ENCODE results near the gene RPTOR.

Gene RPTOR

DNA sequence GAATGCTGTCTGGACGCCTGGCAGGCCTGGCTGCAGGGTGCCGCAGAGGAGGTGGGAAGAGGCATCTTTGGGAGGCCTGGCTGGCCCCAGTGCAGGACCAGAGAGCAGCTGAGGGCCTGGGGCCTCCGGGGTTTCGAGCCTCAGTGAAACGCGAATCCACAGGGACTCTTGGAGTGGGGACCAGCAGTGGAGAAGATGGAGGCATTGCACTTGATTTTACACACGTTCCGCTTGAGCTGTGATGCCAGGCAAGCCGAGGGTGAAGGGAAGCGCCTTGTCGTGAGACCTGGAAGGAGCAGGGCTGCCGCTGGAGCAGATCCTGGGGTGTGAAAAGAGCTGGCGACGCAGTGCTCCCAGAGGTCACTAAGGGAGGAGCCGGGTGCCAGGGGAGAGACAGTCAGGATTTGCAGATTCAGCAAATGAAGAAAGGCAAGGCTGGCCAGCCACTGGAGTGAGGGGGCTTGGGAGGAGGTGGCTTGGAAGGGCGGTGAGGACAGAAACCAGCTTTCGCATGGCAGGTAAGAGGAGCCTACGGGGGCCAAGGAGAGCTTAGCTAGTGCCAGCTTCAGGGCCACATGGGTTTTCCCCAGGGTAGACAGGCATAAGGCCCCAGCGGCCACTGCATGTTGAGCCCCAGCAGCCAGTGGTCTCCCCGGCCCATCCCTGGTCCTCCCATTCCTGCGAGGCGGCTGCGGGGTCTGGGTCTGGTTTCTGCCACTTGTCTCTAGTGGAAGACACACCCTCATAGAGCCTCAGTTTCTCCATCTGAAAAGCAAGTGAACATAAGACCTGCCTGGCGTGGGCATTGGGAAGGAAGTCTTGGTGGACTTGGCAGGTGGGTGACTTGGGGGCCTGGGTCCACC lies 271.8 kb downstream of the RPTOR start:
- H3K36me3 ChIP-seq (ENCODE audit: control insufficient read depth, insufficient read depth, low read length), result no peaks in the 10 kb centered on the region
- no peak overlapping the region for H3K27ac ChIP-seq (ENCODE audit: low read length)
- no peaks in the 10 kb centered on the region for H3K27me3 ChIP-seq (ENCODE audit: control insufficient read depth, insufficient read depth, low read length)
- no peak overlapping the region for H3K4me3 ChIP-seq (ENCODE audit: low read length)
- no CpG with 5 or more reads among the region's 24 CpGs for WGBS (ENCODE audit: insufficient coverage, insufficient read length)
- peaks cover 2% of the 10 kb centered on the region; the same call in 1 of the 2 replicates for H3K4me1 ChIP-seq (ENCODE audit: control insufficient read depth, insufficient read depth, low read length)
- H3K9me3 ChIP-seq (ENCODE audit: control insufficient read depth, insufficient read depth, low read length), result no peaks in the 10 kb centered on the region
- DNase-seq (ENCODE audit: low read depth, low spot score), result no peak

DNA sequence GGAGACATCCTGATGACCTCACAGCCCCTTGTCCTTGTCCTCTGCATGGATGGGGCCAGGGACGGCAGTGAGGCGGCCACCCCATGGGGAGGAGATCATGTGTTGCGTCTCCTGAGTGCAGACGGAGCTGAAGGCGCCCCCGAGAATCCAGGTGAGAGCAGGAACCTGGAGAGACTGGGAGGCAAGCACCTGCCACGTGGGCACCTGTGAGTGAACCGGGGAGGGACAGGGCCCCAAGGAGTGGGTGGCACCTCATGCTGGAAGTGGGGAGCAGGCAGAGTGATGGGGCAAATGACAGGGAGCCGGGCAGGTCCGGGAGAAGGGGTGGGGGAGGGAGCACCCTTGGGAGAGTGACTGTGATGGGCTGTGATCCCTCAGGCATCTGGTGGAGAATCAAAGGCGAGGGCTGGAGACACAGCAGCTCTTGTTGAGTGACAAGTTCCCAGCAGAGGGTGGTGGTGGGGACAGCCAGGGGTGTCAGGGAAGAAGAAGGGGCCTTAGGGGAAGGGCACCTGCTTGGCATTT lies 272.7 kb downstream of the RPTOR start:
- no peak for DNase-seq (ENCODE audit: low read depth, low spot score)
- H3K4me1 ChIP-seq (ENCODE audit: control insufficient read depth, insufficient read depth, low read length), result peaks cover 2% of the 10 kb centered on the region; the same call in 1 of the 2 replicates
- H3K9me3 ChIP-seq (ENCODE audit: control insufficient read depth, insufficient read depth, low read length), result no peaks in the 10 kb centered on the region
- H3K36me3 ChIP-seq (ENCODE audit: control insufficient read depth, insufficient read depth, low read length), result no peaks in the 10 kb centered on the region
- no peak overlapping the region for H3K27ac ChIP-seq (ENCODE audit: low read length)
- H3K4me3 ChIP-seq (ENCODE audit: low read length), result no peak overlapping the region
- WGBS (ENCODE audit: insufficient coverage, insufficient read length), result no CpG with 5 or more reads among the region's 11 CpGs
- no peaks in the 10 kb centered on the region for H3K27me3 ChIP-seq (ENCODE audit: control insufficient read depth, insufficient read depth, low read length)

- no CpG with 5 or more reads among the region's 10 CpGs for WGBS (ENCODE audit: insufficient coverage, insufficient read length)
- no peaks in the 10 kb centered on the region for H3K9me3 ChIP-seq (ENCODE audit: control insufficient read depth, insufficient read depth, low read length)
- no peak for DNase-seq (ENCODE audit: low read depth, low spot score)
- no peak overlapping the region for H3K4me3 ChIP-seq (ENCODE audit: low read length)
- no peaks in the 10 kb centered on the region for H3K36me3 ChIP-seq (ENCODE audit: control insufficient read depth, insufficient read depth, low read length)
- peaks cover 2% of the 10 kb centered on the region; the same call in 1 of the 2 replicates for H3K4me1 ChIP-seq (ENCODE audit: control insufficient read depth, insufficient read depth, low read length)
- no peaks in the 10 kb centered on the region for H3K27me3 ChIP-seq (ENCODE audit: control insufficient read depth, insufficient read depth, low read length)
- H3K27ac ChIP-seq (ENCODE audit: low read length), result no peak overlapping the region
These were observed 273.2 kb downstream of the RPTOR start for GRCh38 chr17:80817861-80818260.

GRCh38 chr17:80818871-80819270 lies 274.2 kb downstream of the RPTOR start:
- Histone ChIP-seq H3K9me3 (ENCODE audit: control insufficient read depth, insufficient read depth, low read length) (no peaks in the 10 kb centered on the region), H3K4me3 (ENCODE audit: low read length) (no peak overlapping the region), H3K4me1 (ENCODE audit: control insufficient read depth, insufficient read depth, low read length) (peaks cover 2% of the 10 kb centered on the region; the same call in 1 of the 2 replicates), H3K27ac (ENCODE audit: low read length) (no peak overlapping the region), H3K27me3 (ENCODE audit: control insufficient read depth, insufficient read depth, low read length) (no peaks in the 10 kb centered on the region), H3K36me3 (ENCODE audit: control insufficient read depth, insufficient read depth, low read length) (no peaks in the 10 kb centered on the region)
- no CpG with 5 or more reads among the region's 9 CpGs for WGBS (ENCODE audit: insufficient coverage, insufficient read length)
- DNase-seq (ENCODE audit: low read depth, low spot score), result no peak

DNA sequence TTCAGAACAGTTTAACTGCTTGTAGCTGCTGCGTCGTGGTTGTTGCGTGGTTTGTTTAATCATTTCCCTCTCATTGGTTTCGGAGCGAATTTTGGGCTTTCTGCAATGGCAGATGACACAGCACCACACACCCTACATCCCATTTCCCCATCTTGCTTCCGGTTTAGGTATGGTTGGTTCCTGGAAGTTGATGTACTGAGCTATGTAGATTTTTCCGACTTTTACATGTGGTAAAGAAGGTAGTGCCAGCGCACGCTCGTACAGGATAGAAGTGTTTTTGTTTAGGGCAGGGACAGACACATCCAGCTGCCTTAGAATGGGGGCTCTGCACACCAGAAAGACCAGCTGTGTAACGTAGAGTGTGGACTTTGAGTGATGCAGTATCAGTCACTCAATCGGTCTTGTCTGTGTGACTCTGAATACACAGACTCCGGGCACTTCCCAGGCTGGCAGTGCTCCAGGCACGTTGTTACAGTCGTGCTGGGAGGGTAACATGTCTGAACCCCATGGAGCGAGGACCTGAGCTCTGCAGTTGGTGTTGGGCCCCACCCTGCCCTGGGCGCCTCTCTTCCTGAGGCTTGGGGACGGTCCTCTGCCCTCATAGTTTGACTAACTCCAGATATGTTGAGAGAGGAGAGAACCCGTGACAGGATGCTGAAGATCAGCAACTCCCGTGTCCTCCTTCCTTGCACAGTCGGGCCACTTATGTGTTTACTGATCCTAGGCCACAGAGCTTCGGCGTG lies 275.0 kb downstream of the RPTOR start:
- H3K9me3 ChIP-seq (ENCODE audit: control insufficient read depth, insufficient read depth, low read length), result no peaks in the 10 kb centered on the region
- H3K4me3 ChIP-seq (ENCODE audit: low read length), result no peak overlapping the region
- H3K36me3 ChIP-seq (ENCODE audit: control insufficient read depth, insufficient read depth, low read length), result no peaks in the 10 kb centered on the region
- H3K27me3 ChIP-seq (ENCODE audit: control insufficient read depth, insufficient read depth, low read length), result no peaks in the 10 kb centered on the region
- no CpG with 5 or more reads among the region's 23 CpGs for WGBS (ENCODE audit: insufficient coverage, insufficient read length)
- no peak for DNase-seq (ENCODE audit: low read depth, low spot score)
- H3K4me1 ChIP-seq (ENCODE audit: control insufficient read depth, insufficient read depth, low read length), result peaks cover 2% of the 10 kb centered on the region; the same call in 1 of the 2 replicates
- no peak overlapping the region for H3K27ac ChIP-seq (ENCODE audit: low read length)

DNA sequence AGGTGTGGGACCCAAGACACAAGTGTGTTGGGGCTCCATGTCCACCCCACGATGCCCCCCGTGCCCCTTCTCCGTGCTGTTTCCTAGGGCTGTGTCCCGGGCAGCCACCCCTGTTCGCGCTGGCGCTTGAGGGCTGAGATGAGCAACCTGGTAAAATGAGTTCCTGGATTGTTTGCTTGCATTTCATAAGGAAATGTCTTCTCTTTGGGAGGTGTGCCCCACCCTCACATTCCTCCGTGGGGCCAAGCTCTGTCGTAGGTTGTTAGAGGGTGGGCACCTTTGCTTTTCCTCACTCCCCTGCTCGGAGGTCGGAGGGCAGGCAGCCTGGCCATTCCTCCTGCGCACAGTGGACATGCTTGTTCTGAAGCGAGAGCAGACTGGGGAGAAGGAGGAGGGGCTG lies 275.7 kb downstream of the RPTOR start:
- H3K36me3 ChIP-seq (ENCODE audit: control insufficient read depth, insufficient read depth, low read length), result no peaks in the 10 kb centered on the region

GRCh38 chr17:80821546-80821945 lies 276.9 kb downstream of the RPTOR start:
- peaks cover 2% of the 10 kb centered on the region; the same call in 1 of the 2 replicates for H3K4me1 ChIP-seq (ENCODE audit: control insufficient read depth, insufficient read depth, low read length)
- no peaks in the 10 kb centered on the region for H3K9me3 ChIP-seq (ENCODE audit: control insufficient read depth, insufficient read depth, low read length)
- no peak overlapping the region for H3K4me3 ChIP-seq (ENCODE audit: low read length)
- no peaks in the 10 kb centered on the region for H3K27me3 ChIP-seq (ENCODE audit: control insufficient read depth, insufficient read depth, low read length)
- WGBS (ENCODE audit: insufficient coverage, insufficient read length), result no CpG with 5 or more reads among the region's 18 CpGs
- H3K36me3 ChIP-seq (ENCODE audit: control insufficient read depth, insufficient read depth, low read length), result 0 out of 2 replicates have a peak, but pooled peaks cover 3% of the 10 kb centered on the region
- DNase-seq (ENCODE audit: low read depth, low spot score), result no peak
- no peak overlapping the region for H3K27ac ChIP-seq (ENCODE audit: low read length)

More for the DNA sequence above, 275.7 kb downstream of the RPTOR start:
- Histone ChIP-seq H3K27ac (ENCODE audit: low read length) (no peak overlapping the region), H3K4me3 (ENCODE audit: low read length) (no peak overlapping the region), H3K27me3 (ENCODE audit: control insufficient read depth, insufficient read depth, low read length) (no peaks in the 10 kb centered on the region), H3K4me1 (ENCODE audit: control insufficient read depth, insufficient read depth, low read length) (peaks cover 2% of the 10 kb centered on the region; the same call in 1 of the 2 replicates), H3K9me3 (ENCODE audit: control insufficient read depth, insufficient read depth, low read length) (no peaks in the 10 kb centered on the region)
- no CpG with 5 or more reads among the region's 13 CpGs for WGBS (ENCODE audit: insufficient coverage, insufficient read length)
- DNase-seq (ENCODE audit: low read depth, low spot score), result no peak

GRCh38 chr17:80822021-80822699 lies 277.5 kb downstream of the RPTOR start:
- peaks cover 4% of the 10 kb centered on the region for H3K4me1 ChIP-seq (ENCODE audit: control insufficient read depth, insufficient read depth, low read length)
- WGBS (ENCODE audit: insufficient coverage, insufficient read length), result no CpG with 5 or more reads among the region's 36 CpGs
- H3K27me3 ChIP-seq (ENCODE audit: control insufficient read depth, insufficient read depth, low read length), result no peaks in the 10 kb centered on the region
- no peak for DNase-seq (ENCODE audit: low read depth, low spot score)
- H3K36me3 ChIP-seq (ENCODE audit: control insufficient read depth, insufficient read depth, low read length), result 0 out of 2 replicates have a peak, but pooled peaks cover 3% of the 10 kb centered on the region
- no peak overlapping the region for H3K27ac ChIP-seq (ENCODE audit: low read length)
- no peaks in the 10 kb centered on the region for H3K9me3 ChIP-seq (ENCODE audit: control insufficient read depth, insufficient read depth, low read length)
- no peak overlapping the region for H3K4me3 ChIP-seq (ENCODE audit: low read length)

GRCh38 chr17:80822700-80823410 lies 278.2 kb downstream of the RPTOR start:
- H3K9me3 ChIP-seq (ENCODE audit: control insufficient read depth, insufficient read depth, low read length), result no peaks in the 10 kb centered on the region
- no peak for DNase-seq (ENCODE audit: low read depth, low spot score)
- no peak overlapping the region for H3K27ac ChIP-seq (ENCODE audit: low read length)
- H3K4me1 ChIP-seq (ENCODE audit: control insufficient read depth, insufficient read depth, low read length), result peaks cover 9% of the 10 kb centered on the region
- H3K36me3 ChIP-seq (ENCODE audit: control insufficient read depth, insufficient read depth, low read length), result 0 out of 2 replicates have a peak, but pooled peaks cover 3% of the 10 kb centered on the region
- no peak overlapping the region for H3K4me3 ChIP-seq (ENCODE audit: low read length)
- H3K27me3 ChIP-seq (ENCODE audit: control insufficient read depth, insufficient read depth, low read length), result no peaks in the 10 kb centered on the region
- 100% methylated on average over 2 of the region's 20 CpGs for WGBS (ENCODE audit: insufficient coverage, insufficient read length)
